ENCODE data around the gene POGLUT2.

POGLUT2 gene

DNA sequence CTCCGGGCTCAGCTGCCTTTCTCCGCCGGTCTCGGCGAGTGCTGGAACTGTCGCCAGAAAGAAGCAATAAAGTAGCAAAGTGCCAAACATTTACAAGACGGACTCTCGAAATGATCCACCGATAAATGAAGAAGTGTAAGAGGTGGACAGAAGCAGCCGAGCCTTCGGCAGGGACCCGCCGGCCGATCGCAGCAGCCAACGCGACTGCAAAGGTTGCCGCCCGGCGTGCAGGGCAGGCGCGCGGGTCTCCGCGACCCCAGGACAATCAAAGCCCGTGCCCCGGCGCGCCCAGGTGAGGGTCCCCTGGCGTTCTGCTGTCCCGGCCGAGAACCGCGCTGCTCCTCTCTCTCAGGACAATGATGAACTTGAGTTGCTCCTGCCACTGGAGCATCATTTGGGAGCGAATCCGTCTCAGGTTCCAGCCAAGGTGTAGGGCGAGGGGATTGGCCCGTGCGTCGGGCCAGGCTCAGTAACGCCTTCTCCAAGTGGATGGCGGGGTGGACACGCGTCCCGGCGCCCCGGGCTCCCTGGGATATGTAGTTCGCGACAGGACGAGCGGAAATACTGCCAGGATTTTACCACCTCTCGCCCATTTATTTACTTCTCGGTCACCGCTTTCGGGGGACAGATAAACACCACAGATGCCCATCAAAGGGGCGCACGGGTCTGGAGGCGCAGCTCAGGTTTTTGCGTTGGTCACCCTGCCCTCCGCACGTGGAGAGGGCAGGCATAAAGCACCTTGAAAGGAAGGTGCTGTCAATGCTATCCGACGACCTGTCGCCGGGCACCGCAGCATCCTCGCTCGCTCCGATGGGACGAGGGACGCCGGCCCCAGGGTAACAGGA is at the start of gene POGLUT2, which contains the start of gene BIVM:
POGLUT2 (minus strand) TSS at position 396 of the 845 bp plus-strand sequence; CDS start at position 90, 306 bp downstream.
BIVM (plus strand) TSS at position 539 of the 845 bp plus-strand sequence. CDS start 8,149 bp downstream, outside the sequence.
- DNase-seq (ENCODE audit: low read depth, low spot score): peak; percentile 54

DNA sequence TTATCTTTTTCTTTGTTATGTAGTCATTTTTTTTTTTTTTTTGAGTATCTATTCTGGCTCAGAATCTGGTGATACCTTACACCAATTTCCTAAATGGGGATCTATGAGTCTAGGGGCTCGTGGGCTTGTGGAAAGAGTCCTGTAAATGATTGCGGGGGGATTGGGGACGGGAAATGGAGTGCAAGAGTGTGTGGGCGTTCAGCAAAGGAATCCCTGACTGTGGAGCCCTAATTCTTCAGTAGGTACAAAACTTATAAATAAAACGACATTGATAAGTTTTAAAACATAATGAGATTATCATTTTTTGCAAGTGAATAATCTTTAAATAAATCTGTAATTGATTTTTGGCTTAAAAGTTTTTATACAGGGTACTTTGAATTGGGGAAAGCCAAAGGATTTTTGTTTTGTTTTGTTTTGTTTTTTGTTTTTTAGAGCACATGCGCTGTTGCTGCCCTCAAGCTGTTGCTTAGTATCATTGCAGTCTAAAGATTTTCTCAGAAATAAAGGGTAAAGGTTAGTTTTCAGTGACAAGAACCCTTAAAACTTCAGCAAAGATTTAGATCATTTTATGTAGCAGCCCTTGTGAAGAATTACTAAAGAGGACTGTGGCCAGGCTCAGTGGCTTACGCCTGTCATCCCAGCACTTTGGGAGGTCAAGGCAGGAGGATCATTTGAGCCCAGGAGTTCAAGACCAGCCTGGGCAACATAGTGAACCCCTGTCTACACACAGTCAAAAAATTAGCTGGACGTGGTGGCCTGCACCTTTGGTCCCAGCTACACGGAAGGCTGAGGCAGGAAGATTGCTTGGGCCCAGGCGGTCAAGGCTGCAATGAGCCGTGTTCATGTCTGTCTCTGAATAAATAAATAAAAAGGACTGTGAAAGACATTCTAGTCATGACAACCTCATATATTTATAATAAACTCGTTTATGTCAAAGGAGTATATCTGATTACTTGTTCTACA is 48.8 kb upstream of the POGLUT2 start:
- DNase-seq (ENCODE audit: low read depth, low spot score): no peak

DNA sequence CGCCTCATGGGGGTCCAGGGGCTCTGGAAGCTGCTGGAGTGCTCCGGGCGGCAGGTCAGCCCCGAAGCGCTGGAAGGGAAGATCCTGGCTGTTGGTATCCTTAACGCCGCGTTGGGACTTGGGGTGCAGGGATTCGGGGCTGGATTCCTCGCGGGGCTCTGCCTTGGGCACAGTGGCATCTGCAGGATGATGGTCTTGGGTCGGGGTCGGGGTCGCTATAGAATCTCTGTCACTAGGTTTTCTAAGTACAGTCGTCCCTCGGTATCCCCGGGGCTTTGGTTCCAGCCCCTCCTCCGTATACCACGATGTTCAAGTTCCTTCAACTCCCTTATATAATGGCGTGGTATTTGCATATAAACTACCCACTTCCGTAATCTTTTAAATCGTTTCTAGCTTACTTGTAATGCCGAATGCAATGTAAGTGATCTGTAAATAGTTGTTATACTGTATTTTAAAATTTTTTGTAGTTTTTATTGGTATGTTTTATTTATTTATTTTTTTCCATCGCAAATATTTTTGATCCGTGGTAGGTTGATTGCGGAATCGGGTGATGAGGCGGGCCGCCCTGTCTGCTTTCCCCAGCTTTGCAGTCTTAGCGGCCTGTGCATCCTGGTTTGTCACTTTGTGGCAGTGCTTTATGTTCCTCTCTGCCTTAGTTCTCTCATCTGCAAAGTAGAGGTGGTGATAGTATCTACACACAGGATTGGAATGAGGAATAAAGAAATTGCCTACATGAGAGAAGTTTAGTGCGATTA is 47.7 kb upstream of the POGLUT2 start:
- DNase-seq (ENCODE audit: low read depth, low spot score): no peak

DNA sequence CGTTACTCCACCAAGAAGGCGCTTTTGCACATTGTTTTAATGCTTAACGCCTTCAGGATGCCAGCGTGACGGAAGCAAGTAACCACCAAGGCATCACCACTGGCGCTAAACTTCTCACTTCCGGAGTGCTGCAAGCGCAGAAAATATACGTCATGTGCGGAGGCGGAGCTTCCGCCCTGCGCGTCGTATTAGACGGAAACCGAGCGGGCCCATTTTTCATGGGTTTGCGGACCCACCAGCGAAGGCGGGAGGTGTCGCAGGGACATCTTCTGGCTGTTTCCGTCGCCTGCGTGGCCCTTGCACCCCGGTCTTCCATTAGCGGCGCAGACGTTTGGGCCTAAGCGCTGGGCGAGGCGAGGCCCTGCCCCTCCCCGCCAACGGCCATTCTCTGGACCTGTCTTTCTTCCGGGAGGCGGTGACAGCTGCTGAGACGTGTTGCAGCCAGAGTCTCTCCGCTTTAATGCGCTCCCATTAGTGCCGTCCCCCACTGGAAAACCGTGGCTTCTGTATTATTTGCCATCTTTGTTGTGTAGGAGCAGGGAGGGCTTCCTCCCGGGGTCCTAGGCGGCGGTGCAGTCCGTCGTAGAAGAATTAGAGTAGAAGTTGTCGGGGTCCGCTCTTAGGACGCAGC is 47.0 kb upstream of the POGLUT2 start, which contains the start of gene ERCC5:
ERCC5 (plus strand) TSS at position 403 of the 631 bp plus-strand sequence. CDS start 235 bp downstream, outside the sequence.
- peak; percentile 88 for DNase-seq (ENCODE audit: low read depth, low spot score)

DNA sequence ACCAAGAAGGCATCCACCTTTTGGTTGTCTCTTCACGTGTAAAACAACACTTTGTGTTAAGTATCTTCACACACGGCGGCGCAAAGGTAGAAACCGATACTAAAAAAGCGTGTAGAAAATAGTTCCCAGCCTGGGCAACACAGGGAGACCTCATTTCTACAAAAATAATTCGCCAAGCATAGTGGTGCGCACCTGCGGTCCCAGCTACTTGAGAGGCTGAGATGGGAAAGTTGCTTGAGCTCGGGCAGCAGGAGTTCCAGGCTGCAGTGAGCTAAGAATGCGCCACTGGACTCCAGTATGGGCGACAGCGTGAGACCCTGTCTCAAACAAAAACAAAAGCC is 46.5 kb upstream of the POGLUT2 start:
- no peak for DNase-seq (ENCODE audit: low read depth, low spot score)

DNA sequence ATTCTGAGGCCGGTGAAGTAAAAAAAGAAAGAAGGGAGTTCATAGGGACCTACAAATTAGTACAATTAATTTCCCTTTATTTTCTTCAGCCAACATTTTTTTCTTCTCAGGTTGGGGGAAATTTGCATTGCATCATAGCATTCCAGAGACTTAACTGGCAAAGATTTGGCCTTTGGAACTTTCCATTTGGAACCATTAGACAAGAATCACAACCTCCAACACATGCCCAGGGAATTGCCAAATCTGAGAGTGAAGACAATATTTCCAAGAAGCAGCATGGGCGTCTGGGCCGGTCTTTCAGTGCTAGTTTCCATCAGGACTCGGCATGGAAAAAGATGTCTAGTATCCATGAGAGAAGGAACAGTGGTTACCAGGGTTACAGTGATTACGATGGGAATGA is 40.7 kb upstream of the POGLUT2 start:
- DNase-seq (ENCODE audit: low read depth, low spot score): no peak

DNA sequence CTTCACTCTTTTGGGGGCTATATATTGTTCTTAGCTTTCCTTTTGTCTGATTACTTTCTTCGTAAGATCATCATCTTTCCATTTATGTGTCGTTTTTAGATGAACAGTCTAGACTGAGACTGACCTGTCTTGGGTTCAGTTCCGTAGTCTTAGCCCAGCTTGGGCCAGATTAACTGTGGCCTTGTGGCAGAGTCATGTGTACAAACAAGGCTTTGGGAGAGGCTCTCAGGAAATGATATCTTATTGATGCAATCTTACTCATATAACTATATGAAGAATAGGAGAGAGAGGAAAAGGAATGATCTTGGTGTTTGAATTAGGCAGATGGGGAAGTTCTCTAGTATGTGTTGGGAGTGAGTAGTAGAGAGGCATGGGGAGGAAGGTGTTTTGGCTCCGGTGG is 40.2 kb upstream of the POGLUT2 start:
- DNase-seq (ENCODE audit: low read depth, low spot score): no peak

DNA sequence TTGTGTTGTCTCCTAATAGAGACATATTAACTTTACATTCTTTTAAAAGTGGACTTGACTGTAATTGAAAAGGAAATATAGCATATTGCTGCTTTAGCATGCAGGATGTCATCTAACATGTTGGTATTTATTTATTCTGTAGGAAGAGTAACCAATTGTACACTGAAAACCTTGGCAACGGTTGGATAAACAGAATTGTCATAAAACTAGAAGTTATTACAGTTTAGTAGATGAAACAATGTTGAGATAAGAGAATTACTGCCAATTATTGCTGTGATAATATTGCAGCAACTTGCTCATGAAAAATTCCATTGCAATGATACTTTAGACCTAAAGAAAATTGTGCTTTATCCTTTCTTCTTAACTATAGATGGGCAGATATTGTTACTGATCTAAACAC is 39.5 kb upstream of the POGLUT2 start:
- no peak for DNase-seq (ENCODE audit: low read depth, low spot score)

DNA sequence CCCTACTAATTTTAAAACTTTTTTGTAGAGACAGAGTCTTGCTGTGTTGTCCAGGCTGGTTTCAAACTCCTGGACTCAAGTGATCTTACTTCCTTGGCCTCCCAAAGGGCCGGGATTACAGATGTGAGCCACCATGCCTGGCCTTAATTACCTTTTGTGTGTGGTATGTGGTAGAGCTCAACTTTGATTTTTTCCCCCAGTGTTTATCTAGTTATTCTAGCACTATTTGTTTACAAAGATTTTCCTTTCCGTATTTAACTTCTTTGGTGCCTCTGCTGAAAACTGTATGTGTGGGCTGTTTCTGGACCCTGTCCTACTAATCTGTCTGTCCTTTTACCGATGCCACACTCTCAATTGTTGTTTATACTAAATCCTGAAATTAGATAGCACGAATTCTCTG is 37.7 kb upstream of the POGLUT2 start:
- DNase-seq (ENCODE audit: low read depth, low spot score): no peak

DNA sequence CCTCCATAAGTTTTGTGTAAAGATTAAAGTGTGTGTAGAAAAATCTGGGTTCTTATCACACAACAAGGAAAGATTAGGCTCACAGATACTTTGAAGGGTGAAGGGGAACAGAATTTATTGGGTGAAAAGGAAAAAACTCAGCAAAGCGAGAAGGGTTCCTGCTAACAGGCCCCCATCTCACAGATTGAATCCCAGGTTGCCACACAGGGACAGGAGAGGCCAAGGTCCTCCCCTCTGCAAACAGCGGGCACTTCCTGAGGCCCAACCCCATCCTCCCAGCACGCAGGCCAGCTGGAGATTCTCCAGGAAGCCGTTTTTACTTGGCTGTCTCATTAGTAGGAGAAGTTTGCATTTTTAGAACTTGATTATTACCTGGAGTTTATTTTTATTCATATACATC is 31.9 kb upstream of the POGLUT2 start:
- no peak for DNase-seq (ENCODE audit: low read depth, low spot score)

DNA sequence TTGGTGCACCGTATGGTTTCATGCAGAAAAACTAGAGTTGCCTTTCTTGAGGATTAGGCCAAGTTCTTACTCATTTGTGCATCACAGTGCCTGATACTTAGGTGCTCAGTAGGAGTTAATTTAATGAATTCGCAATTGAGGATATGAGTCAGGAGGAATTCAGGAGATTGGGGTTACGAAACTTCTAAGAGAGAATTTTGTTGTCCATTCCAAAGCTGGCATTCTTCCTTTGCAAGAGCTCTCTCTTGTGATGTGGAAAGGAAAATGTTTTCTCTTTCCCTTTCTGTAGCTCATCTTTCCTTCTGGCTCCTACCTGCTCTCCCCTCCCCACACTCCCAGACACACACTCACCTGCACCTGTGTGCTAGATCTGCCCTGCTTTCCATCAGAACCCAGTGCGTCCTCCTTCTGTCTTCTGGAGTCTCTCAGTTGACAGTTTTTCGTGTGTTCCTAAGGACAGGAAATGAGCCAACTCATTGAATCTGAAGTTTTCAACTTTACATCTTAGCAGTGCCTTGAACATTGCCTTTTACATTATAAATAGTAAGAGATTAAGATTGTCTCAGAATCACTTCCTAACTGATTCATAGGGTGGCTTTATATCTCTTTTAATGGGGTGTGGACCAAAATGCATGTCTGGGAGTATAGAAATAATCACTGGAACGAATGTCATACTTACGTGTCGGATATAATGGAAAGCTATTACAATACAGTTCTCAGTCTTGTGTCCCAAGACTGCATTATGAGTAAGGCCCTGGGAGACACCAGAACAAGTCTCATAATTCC is 27.3 kb upstream of the POGLUT2 start:
- DNase-seq (ENCODE audit: low read depth, low spot score): no peak

DNA sequence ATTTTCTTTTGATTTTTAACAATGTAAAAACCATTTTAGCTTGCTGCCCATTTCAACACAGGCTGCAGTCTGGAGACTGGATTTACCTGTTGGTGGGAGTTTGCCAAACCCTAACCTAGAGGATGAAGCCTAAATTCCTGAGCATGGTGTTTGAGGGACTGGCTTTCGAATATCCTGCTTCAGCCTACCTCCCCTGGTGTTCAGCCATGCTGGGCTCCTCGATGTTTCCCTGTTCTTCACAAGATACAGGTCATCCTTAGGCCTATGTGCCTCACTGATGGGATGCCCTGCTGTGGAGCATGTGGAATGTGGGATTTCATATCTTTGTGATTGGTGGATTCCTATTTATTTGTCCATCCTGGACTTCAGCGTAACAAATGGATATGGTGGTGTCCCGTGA is 26.6 kb upstream of the POGLUT2 start:
- no peak for DNase-seq (ENCODE audit: low read depth, low spot score)

DNA sequence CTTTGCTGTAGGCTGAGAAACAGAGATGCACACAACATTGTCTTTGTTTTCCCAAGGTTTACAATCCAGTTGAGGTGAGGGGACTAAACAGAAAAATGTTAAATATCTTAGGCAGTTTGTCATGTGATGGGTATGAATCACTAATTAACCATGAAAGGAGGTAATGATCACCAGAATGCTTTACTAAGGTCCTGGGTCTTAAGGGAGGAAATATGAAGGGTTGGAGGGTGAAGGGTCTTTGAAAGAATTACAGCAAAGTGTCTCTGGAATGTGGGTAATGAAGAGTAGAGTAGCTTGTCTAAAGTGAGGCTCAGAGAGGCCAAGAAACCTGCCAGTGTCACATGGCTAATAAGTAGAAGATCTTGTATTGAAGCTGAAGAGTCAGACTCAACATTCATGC is 19.1 kb upstream of the POGLUT2 start:
- DNase-seq (ENCODE audit: low read depth, low spot score): no peak

DNA sequence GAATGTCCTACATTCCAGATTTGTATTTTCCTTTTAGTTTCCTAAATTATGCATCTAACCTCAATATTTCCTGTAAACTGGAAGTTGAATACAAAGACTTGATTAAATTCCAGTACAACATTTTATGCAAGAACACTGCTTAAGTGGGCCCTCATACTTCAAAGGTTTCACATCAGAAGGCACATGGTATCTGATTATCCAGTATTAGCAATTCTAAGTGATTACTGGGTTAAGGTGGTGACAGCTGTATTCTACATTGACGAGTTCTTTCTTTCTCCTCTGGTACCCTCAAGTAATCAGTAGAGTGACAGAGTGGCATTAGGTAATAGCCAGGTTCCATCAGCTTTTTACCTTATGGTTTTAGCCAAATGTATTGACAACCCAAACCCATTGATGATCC is 18.5 kb upstream of the POGLUT2 start:
- DNase-seq (ENCODE audit: low read depth, low spot score): no peak

DNA sequence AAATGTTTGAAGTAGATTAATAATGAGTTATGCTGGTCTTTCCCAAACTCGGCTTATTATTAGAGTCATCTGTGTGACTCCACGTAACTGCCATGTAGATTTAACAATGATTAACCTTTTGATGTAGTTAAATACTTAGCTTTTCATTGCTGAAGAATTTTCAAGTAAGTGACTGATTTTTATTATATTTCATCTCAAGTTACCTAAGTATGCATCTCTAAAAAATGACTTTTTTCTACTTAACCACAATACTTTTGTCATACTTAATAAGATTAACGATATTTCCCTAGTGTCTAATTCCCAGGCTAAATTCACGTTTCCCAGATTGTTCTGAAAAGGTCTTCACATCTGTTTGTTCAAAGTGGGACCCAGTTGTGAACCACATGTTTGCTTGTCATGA is 17.9 kb upstream of the POGLUT2 start:
- DNase-seq (ENCODE audit: low read depth, low spot score): no peak

DNA sequence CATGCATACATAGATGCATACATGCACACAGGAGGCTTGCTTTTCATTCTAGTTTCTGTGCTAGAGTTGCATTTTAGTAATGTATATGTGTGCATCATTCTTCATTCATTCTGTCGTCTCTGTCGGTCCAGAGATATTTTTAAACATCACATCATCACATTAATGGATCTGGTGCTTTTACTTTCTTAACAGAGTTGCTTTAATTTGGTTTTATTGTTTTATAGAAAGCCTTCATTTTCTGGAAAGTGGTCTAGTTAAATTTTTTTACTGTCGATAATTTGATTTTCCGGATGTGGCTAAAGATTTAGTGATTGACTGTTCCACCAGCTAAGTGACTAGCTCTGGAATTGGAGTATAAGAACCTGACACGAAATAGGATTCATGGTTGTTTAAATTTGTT is 17.0 kb upstream of the POGLUT2 start:
- no peak for DNase-seq (ENCODE audit: low read depth, low spot score)

DNA sequence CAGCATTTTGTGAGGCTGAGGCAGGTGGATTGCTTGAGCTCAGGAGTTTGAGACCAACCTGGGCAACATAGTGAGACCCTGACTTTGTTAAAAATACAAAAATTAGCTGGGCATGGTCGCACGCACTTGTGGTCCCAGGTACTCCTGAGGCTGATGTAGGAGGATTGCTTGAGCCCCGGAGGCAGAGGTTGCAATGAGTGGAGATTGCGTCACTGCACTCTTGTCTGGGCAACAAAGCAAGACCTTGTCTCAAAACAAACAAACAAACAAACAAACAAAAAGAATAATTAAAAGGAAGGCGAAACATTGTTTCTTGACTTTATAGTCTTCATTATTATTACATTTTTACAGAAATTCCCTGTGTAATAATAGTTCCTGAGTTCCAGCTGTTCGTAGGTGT is 16.0 kb upstream of the POGLUT2 start:
- DNase-seq (ENCODE audit: low read depth, low spot score): no peak

DNA sequence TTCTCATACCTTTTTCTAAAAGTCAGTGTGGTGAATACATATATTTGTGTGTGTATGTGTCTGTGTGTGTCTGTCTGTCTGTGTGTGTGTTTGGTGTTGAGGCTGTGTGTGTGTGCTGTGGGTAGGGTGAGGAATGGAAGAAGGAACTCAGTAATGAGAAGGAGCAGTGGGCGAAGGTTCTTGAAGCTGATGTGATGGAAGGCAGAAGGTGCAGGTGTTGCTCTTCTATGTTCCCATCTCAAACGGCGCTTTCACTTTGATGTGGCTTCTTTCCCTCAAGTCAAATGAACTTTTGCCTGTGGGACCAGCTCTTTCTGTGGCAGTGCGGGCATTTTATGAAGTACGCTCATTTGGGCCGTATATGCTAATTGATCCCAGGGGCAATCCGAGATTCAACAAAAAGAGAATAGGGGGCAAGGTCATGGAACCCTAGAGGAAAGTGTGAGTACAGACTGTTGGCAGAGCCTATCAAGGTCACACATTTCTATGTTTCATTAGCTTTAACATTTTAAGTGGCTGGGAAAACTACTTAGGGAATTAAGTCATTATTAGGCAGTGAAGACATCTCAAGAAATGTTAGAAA is 15.3 kb upstream of the POGLUT2 start:
- DNase-seq (ENCODE audit: low read depth, low spot score): no peak

DNA sequence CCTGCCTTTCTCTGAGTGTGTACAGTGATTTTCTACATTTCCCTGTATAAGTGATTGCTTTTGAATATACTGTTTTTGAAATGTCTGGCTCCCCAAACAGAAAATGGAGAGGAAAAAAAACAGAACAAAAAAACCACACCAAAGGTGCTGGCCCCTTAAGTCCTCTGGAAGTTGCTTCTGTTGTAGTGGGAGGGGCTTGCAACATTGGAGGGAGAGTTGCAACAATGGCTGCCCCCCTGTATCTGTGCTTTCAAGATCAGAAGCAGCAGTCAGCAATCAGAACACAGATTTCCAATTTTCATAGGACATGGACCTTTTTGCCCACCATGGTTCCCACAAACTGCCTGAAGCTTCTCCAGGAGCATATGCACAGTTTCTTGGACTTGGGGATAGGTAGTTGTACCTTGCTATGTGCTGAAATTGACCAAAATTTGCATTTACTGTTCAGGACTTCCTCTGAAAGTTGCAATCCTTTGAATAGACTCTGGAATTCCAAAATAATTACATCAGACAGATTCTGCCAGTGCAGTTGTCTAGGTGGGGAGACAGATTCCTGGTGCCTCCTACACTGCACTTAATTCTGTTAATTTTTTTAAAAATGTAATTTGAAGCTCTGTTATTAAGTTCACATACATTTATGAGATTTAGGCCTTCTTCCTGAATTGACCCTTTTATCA is 14.0 kb upstream of the POGLUT2 start:
- DNase-seq (ENCODE audit: low read depth, low spot score): no peak
